Kidney epithelial cell (primary cell): ENCODE results near the gene SNCB. TPM values are rescaled to one million over a fixed set of nuclear protein-coding genes. Genes with fewer than 3 reads are reported as not detected.
A peak's percentile ranks its signal among the peaks of the same experiment; 100 is the strongest.

Source experiments
- DNase-seq: peaks from one replicate; pipeline ENCODE4 v3.0.0-alpha.2; 2010; ENCODE audit warnings: low read depth
- H3K27me3 ChIP-seq: 2 replicates; pipeline ENCODE4 v1.6.0; 2011; ENCODE audit warnings: low read length; ENCODE audit not compliant: control insufficient read depth, insufficient read depth
- H3K36me3 ChIP-seq: 2 replicates; pipeline ENCODE4 v1.5.1; 2011; ENCODE audit warnings: low read length; ENCODE audit not compliant: control insufficient read depth, insufficient read depth
- H3K4me3 ChIP-seq: 2 replicates; pipeline ENCODE4 v1.5.1; 2011; ENCODE audit warnings: low read depth, mild to moderate bottlenecking, control low read depth, low read length
- CTCF ChIP-seq: IDR thresholded peaks from 2 replicates; pipeline ENCODE4 v1.5.1; 2011; ENCODE audit warnings: mild to moderate bottlenecking, moderate library complexity, low read length, control low read depth, inconsistent platforms; ENCODE audit not compliant: insufficient read depth, poor library complexity, severe bottlenecking
- total RNA-seq: library from RNA; depleted of rRNA; stranded (reverse); fragments of >200 nt; gene quantifications from 2 replicates; pipeline ENCODE4 v1.2.3, GENCODE V29; 2015

The SNCB gene
- total RNA-seq, 1 donor from 2014 or later: not detected

GRCh38 chr5:176662371-176663333, 32.3 kb upstream of the SNCB start:
- Histone ChIP-seq H3K4me3 (no peak overlapping the region), H3K27me3 (peaks cover 35% of the 10 kb centered on the region), H3K36me3 (no peaks in the 10 kb centered on the region)
- TF ChIP-seq CTCF: no peak
- DNase-seq: no peak

DNA sequence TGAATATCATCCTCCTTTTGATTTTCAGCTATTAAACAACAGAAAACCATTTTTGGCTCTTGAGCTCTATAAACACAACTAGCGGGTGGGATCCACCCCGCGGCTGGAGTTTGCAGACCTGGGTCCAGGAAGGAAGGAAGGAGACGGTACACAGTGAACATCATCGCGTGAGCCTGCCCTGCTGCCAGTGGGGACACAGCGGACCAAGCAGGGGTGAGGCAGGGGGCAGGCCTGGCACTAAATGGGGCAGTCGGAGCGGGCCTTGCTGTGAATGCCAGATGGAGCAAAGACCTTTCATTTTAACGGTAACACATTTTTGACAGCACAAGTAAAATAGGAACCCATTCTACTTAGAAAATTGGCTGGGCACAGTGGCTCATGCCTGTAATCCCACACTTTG, 31.3 kb upstream of the SNCB start:
- H3K4me3 ChIP-seq: no peak overlapping the region
- H3K36me3 ChIP-seq: no peaks in the 10 kb centered on the region
- H3K27me3 ChIP-seq: peaks cover 34% of the 10 kb centered on the region
- no peak for DNase-seq
- TF ChIP-seq CTCF: no peak

DNA sequence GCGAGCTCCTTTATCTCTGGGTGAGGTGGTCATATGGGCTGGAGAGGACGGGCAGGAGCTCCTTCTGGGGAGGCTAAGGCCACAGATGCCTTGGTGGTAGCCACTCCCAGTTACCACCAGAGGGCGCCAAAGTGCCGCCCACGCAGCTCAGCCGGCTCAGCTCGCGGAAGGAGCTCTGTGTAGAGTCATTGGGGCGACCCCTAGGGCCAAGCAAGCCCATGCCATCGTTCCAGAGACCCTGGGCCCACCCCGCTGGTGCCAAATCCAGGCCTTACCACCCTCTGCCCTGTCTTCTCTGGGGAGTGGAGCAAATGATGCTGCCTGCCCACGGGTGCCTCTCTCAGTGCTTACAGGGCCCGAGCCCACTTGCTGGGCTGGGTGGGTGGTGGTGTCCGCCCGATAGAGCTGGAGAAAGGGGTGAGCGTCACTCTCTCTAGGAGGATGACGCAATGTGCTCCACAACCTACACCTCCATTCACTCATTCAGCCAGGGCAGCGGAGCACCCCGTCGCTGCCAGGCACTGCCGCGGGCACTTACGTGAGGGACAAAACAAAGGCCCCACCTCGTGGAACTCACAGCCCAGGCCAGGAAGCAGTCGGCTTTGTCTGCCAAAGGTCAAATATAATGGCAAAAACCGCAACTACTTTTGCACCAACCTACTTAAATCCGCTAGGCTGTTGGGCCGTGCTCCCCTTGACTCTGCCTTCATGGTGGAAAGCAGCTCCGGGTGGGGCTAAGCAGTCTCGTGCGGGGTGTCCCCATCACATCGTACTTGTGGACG, 30.7 kb upstream of the SNCB start:
- peak; percentile 97 for TF ChIP-seq CTCF
- H3K27me3 ChIP-seq: peaks cover 34% of the 10 kb centered on the region
- no peak for DNase-seq
- no peak overlapping the region for H3K4me3 ChIP-seq
- no peaks in the 10 kb centered on the region for H3K36me3 ChIP-seq

DNA sequence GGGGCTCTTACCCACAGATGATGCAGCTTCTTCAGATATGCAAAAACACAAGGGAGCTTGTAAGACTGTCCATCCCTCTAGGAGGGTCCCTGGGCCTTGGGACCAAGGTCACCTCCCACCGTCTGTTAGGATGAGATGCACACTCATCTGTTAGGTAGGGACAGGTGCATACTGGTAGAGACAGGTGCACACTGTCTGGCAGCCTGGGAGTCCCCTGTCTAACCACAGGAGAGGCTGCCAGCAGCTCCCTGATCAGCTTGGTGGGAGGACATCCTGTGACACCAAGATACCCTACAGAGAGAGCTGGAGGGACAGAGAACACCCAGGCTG, 30.2 kb upstream of the SNCB start:
- H3K27me3 ChIP-seq: peaks cover 30% of the 10 kb centered on the region
- DNase-seq: no peak
- TF ChIP-seq CTCF: no peak
- H3K36me3 ChIP-seq: no peaks in the 10 kb centered on the region
- H3K4me3 ChIP-seq: no peak overlapping the region

GRCh38 chr5:176659860-176660461, 29.6 kb upstream of the SNCB start:
- no peak for DNase-seq
- Histone ChIP-seq H3K4me3 (no peak overlapping the region), H3K36me3 (no peaks in the 10 kb centered on the region), H3K27me3 (peaks cover 25% of the 10 kb centered on the region)
- TF ChIP-seq CTCF: no peak
